Smooth muscle cell (in vitro differentiated cells): ENCODE measurements around the gene FZD8. TPM values are rescaled to one million over a fixed set of nuclear protein-coding genes. Genes with fewer than 3 reads are reported as not detected.

Experiments used
- DNase-seq: peaks from one replicate; lab custom pipeline; 2025; ENCODE audit not compliant: unreplicated experiment; lab: John Stamatoyannopoulos, UW
- H2AFZ ChIP-seq: fragments of 200-600 bp; sonication (generic); 2 replicates; pipeline ENCODE4 v1.6.0; 2016; ENCODE audit warnings: antibody characterized with exemption, low read depth, mild to moderate bottlenecking
- H3F3A ChIP-seq: fragments of 200-600 bp; sonication (generic); 2 replicates; pipeline ENCODE4 v1.6.0; 2017; ENCODE audit warnings: antibody characterized with exemption, low read depth
- H3K27ac ChIP-seq: fragments of 200-600 bp; sonication (generic); 2 replicates; pipeline ENCODE4 v1.5.1; 2016; ENCODE audit warnings: low read depth, mild to moderate bottlenecking
- H3K27me3 ChIP-seq: fragments of 200-600 bp; sonication (generic); 2 replicates; pipeline ENCODE4 v1.6.1; 2016; ENCODE audit warnings: low read depth, mild to moderate bottlenecking
- H3K36me3 ChIP-seq: fragments of 200-600 bp; sonication (generic); 2 replicates; pipeline ENCODE4 v1.5.1; 2016; ENCODE audit warnings: low read depth
- H3K4me1 ChIP-seq: fragments of 200-600 bp; sonication (generic); 2 replicates; pipeline ENCODE4 v1.5.1; 2016; ENCODE audit warnings: low read depth
- H3K4me2 ChIP-seq: fragments of 200-600 bp; sonication (generic); 2 replicates; pipeline ENCODE4 v1.6.0; 2016; ENCODE audit warnings: mild to moderate bottlenecking
- H3K4me3 ChIP-seq: fragments of 200-600 bp; sonication (generic); 2 replicates; pipeline ENCODE4 v1.5.1; 2016; ENCODE audit warnings: mild to moderate bottlenecking
- H3K79me2 ChIP-seq: fragments of 200-600 bp; sonication (generic); 2 replicates; pipeline ENCODE4 v1.6.0; 2016; ENCODE audit warnings: low read depth, mild to moderate bottlenecking
- H3K9ac ChIP-seq: fragments of 200-600 bp; sonication (generic); 2 replicates; pipeline ENCODE4 v1.6.0; 2016; ENCODE audit warnings: low read depth
- H3K9me3 ChIP-seq: fragments of 200-600 bp; sonication (generic); replicated peaks from 2 replicates; pipeline ENCODE4 v1.5.1; 2016; ENCODE audit warnings: low read depth
- H4K20me1 ChIP-seq: fragments of 200-600 bp; sonication (generic); 2 replicates; pipeline ENCODE4 v1.6.0; 2016; ENCODE audit warnings: low read depth
- CTCF ChIP-seq: fragments of 200-600 bp; sonication (generic); IDR thresholded peaks from 2 replicates; pipeline ENCODE4 v1.5.1; 2017; ENCODE audit warnings: borderline replicate concordance, mild to moderate bottlenecking, antibody characterized with exemption; ENCODE audit not compliant: insufficient read depth, poor library complexity, severe bottlenecking
- WGBS: methylation state at CpG from one replicate; pipeline ENCODE4 v1.1.7; 2016; ENCODE audit warnings: low lambda C conversion rate; 5-methylcytosine and 5-hydroxymethylcytosine counted together
- polyA plus RNA-seq: library from polyadenylated mRNA; unstranded; fragments of >200 nt; fragmentation: Nextera tagmentation; extraction: Ambion mirVana; gene quantifications from 2 replicates; pipeline ENCODE4 v1.2.1, GENCODE V29; 2016
- total RNA-seq: library from RNA; depleted of rRNA; stranded (reverse); fragments of >200 nt; gene quantifications from 2 replicates; pipeline ENCODE4 v1.2.3, GENCODE V29; 2014

Gene FZD8
- total and polyA plus RNA-seq, 2 experiments from 2014 or later, result 4.8 to 15.3 TPM

- Histone ChIP-seq H3K9ac (no peak overlapping the region), H3K9me3 (no peaks in the 10 kb centered on the region), H4K20me1 (peaks cover 25% of the 10 kb centered on the region), H3K4me1 (peaks cover 35% of the 10 kb centered on the region), H3K4me2 (peak overlapping the region; percentile 83), H3F3A (no peaks in the 10 kb centered on the region), H2AFZ (peak overlapping the region; percentile 12), H3K27me3 (no peaks in the 10 kb centered on the region), H3K27ac (no peak overlapping the region), H3K4me3 (peak overlapping the region; percentile 34), H3K36me3 (no peaks in the 10 kb centered on the region), H3K79me2 (peaks cover 12% of the 10 kb centered on the region)
- DNase-seq, result no peak
- TF ChIP-seq CTCF, result no peak
- 8% methylated on average over 8 of the region's 8 CpGs for WGBS
Observed at GRCh38 chr10:35637462-35637861, 4.6 kb downstream of the FZD8 start.

- Histone ChIP-seq H3K79me2 (peaks cover 12% of the 10 kb centered on the region), H3K9me3 (no peaks in the 10 kb centered on the region), H2AFZ (no peak overlapping the region), H3K27ac (no peak overlapping the region), H4K20me1 (peaks cover 25% of the 10 kb centered on the region), H3K9ac (no peak overlapping the region), H3K4me3 (peak overlapping the region; percentile 34), H3F3A (no peaks in the 10 kb centered on the region), H3K27me3 (no peaks in the 10 kb centered on the region), H3K4me2 (peak overlapping the region; percentile 83), H3K4me1 (peaks cover 35% of the 10 kb centered on the region), H3K36me3 (no peaks in the 10 kb centered on the region)
- WGBS, result 32% methylated on average over 7 of the region's 7 CpGs
- DNase-seq, result no peak
- TF ChIP-seq CTCF, result no peak
Observed at GRCh38 chr10:35636956-35637355, 5.1 kb downstream of the FZD8 start.

GRCh38 chr10:35635576-35635975 is 6.5 kb downstream of the FZD8 start:
- 17% methylated on average over 6 of the region's 6 CpGs for WGBS
- Histone ChIP-seq H3K9ac (no peak overlapping the region), H3K4me2 (peak overlapping the region; percentile 55), H3K36me3 (no peaks in the 10 kb centered on the region), H3K9me3 (no peaks in the 10 kb centered on the region), H4K20me1 (peaks cover 18% of the 10 kb centered on the region), H3K4me3 (no peak overlapping the region), H3K27ac (no peak overlapping the region), H3F3A (no peaks in the 10 kb centered on the region), H2AFZ (no peak overlapping the region), H3K27me3 (no peaks in the 10 kb centered on the region), H3K4me1 (peaks cover 35% of the 10 kb centered on the region), H3K79me2 (peaks cover 6% of the 10 kb centered on the region)
- peak; percentile 94 for TF ChIP-seq CTCF
- no peak for DNase-seq
